GF-D8 (cell line): Measurements from ENCODE around the gene EHMT1.

ENCODE experiments used
- DNase-seq: peaks from one replicate; lab custom pipeline; 2025; lab: John Stamatoyannopoulos, UW

Gene EHMT1

GRCh38 chr9:137647096-137647714 is 28.4 kb downstream of the EHMT1 start:
- DNase-seq, result no peak

GRCh38 chr9:137648396-137648795 is 29.6 kb downstream of the EHMT1 start:
- DNase-seq, result no peak

- no peak for DNase-seq
These were observed 30.7 kb downstream of the EHMT1 start for GRCh38 chr9:137649553-137649952.

- no peak for DNase-seq
These were observed 31.5 kb downstream of the EHMT1 start for GRCh38 chr9:137650259-137650658.

- no peak for DNase-seq
These were observed 32.0 kb downstream of the EHMT1 start for GRCh38 chr9:137650779-137651178.

- no peak for DNase-seq
These were observed 37.6 kb downstream of the EHMT1 start for GRCh38 chr9:137656416-137656815.

GRCh38 chr9:137657606-137658005 is 38.8 kb downstream of the EHMT1 start:
- no peak for DNase-seq

- no peak for DNase-seq
These were observed 40.0 kb downstream of the EHMT1 start for GRCh38 chr9:137658781-137659180.

- no peak for DNase-seq
These were observed 41.3 kb downstream of the EHMT1 start for GRCh38 chr9:137660144-137660543.

- no peak for DNase-seq
These were observed 44.8 kb downstream of the EHMT1 start for GRCh38 chr9:137663584-137663983.

- DNase-seq, result no peak
These were observed 45.9 kb downstream of the EHMT1 start for GRCh38 chr9:137664676-137665075.

- DNase-seq, result no peak
These were observed 46.4 kb downstream of the EHMT1 start for GRCh38 chr9:137665226-137665625.

GRCh38 chr9:137665697-137666512 is 47.1 kb downstream of the EHMT1 start:
- no peak for DNase-seq

- no peak for DNase-seq
These were observed 47.7 kb downstream of the EHMT1 start for GRCh38 chr9:137666513-137666822.

GRCh38 chr9:137666955-137667670 is 48.3 kb downstream of the EHMT1 start:
- no peak for DNase-seq

GRCh38 chr9:137668203-137668602 is 49.4 kb downstream of the EHMT1 start:
- no peak for DNase-seq

- DNase-seq, result no peak
These were observed 50.5 kb downstream of the EHMT1 start for GRCh38 chr9:137669261-137669672.

GRCh38 chr9:137670391-137671195 is 51.8 kb downstream of the EHMT1 start:
- DNase-seq, result no peak

GRCh38 chr9:137671196-137671538 is 52.4 kb downstream of the EHMT1 start:
- no peak for DNase-seq

GRCh38 chr9:137671721-137672120 is 52.9 kb downstream of the EHMT1 start:
- DNase-seq, result no peak

GRCh38 chr9:137672907-137673791 is 54.3 kb downstream of the EHMT1 start:
- no peak for DNase-seq
